ENCODE measurements around the gene TMEM260.

TMEM260 gene

GRCh38 chr14:56678838-56679237 lies 99.2 kb downstream of the TMEM260 start:
- no peak for TF ChIP-seq POLR2AphosphoS5 (IDR thresholded peaks at IDR 0.05; ENCODE audit: low read depth)
- no peak for TF ChIP-seq GABPA (IDR thresholded peaks at IDR 0.05; ENCODE audit: low read depth)
- TF ChIP-seq SPI1 (IDR thresholded peaks at IDR 0.05; ENCODE audit: borderline replicate concordance, low read depth), result no peak
- TF ChIP-seq CTCF (IDR thresholded peaks at IDR 0.05; ENCODE audit: insufficient read depth, low read length), result no peak
- no peak for TF ChIP-seq REST (IDR thresholded peaks at IDR 0.05; ENCODE audit: insufficient replicate concordance, low read depth)
- H3K27me3 ChIP-seq (ENCODE audit: insufficient read depth, poor library complexity, severe bottlenecking), result no peaks in the 10 kb centered on the region
- DNase-seq (ENCODE audit: low read depth in 1 of 2, low spot score in 1 of 2), result no peak
- H3K27ac ChIP-seq (replicated peaks), result no peak overlapping the region
- H3K4me3 ChIP-seq (replicated peaks; ENCODE audit: insufficient read depth, low read length), result no peak overlapping the region

- H3K4me3 ChIP-seq (replicated peaks; ENCODE audit: insufficient read depth, low read length), result no peak overlapping the region
- H3K27me3 ChIP-seq (ENCODE audit: insufficient read depth, poor library complexity, severe bottlenecking), result no peaks in the 10 kb centered on the region
- no peak for TF ChIP-seq CTCF (IDR thresholded peaks at IDR 0.05; ENCODE audit: insufficient read depth, low read length)
- no peak for TF ChIP-seq SPI1 (IDR thresholded peaks at IDR 0.05; ENCODE audit: borderline replicate concordance, low read depth)
- TF ChIP-seq REST (IDR thresholded peaks at IDR 0.05; ENCODE audit: insufficient replicate concordance, low read depth), result no peak
- TF ChIP-seq GABPA (IDR thresholded peaks at IDR 0.05; ENCODE audit: low read depth), result no peak
- TF ChIP-seq POLR2AphosphoS5 (IDR thresholded peaks at IDR 0.05; ENCODE audit: low read depth), result no peak
- no peak overlapping the region for H3K27ac ChIP-seq (replicated peaks)
- DNase-seq (ENCODE audit: low read depth in 1 of 2, low spot score in 1 of 2), result no peak
Observed at GRCh38 chr14:56686416-56686815, 106.8 kb downstream of the TMEM260 start.

- DNase-seq (ENCODE audit: low read depth in 1 of 2, low spot score in 1 of 2), result no peak
- no peaks in the 10 kb centered on the region for H3K27me3 ChIP-seq (ENCODE audit: insufficient read depth, poor library complexity, severe bottlenecking)
- no peak overlapping the region for H3K27ac ChIP-seq (replicated peaks)
- TF ChIP-seq REST (IDR thresholded peaks at IDR 0.05; ENCODE audit: insufficient replicate concordance, low read depth), result no peak
- TF ChIP-seq GABPA (IDR thresholded peaks at IDR 0.05; ENCODE audit: low read depth), result no peak
- TF ChIP-seq POLR2AphosphoS5 (IDR thresholded peaks at IDR 0.05; ENCODE audit: low read depth), result no peak
- TF ChIP-seq SPI1 (IDR thresholded peaks at IDR 0.05; ENCODE audit: borderline replicate concordance, low read depth), result no peak
- TF ChIP-seq CTCF (IDR thresholded peaks at IDR 0.05; ENCODE audit: insufficient read depth, low read length), result no peak
- no peak overlapping the region for H3K4me3 ChIP-seq (replicated peaks; ENCODE audit: insufficient read depth, low read length)
Observed at GRCh38 chr14:56687123-56687522, 107.5 kb downstream of the TMEM260 start.
